SK-N-SH (cell line): ENCODE results near the gene MRPL49. TPM values are rescaled to one million over a fixed set of nuclear protein-coding genes. Genes with fewer than 3 reads are reported as not detected.

Experiments used
- CTCF ChIA-PET: fragments of 300-600, 350-600 bp; formaldehyde crosslinking; extraction: SDS; loops from one replicate; lab custom pipeline; 2021; lab: Yijun Ruan, JAX
- POLR2A ChIA-PET: fragments of 350-600 bp; sonication (Branson Sonifier 250); formaldehyde crosslinking; extraction: SDS; loops from one replicate; lab custom pipeline; 2020; ENCODE audit warnings: antibody characterized with exemption, inconsistent platforms; lab: Yijun Ruan, JAX
- DNase-seq: peaks from one replicate; pipeline ENCODE4 v3.0.0; 2012
- H2AFZ ChIP-seq: fragments of 200-600 bp; sonication (generic); 2 replicates; pipeline ENCODE4 v1.8.1; 2016; ENCODE audit warnings: antibody characterized with exemption, mild to moderate bottlenecking, low read depth
- H3F3A ChIP-seq: fragments of 200-600 bp; sonication (generic); replicated peaks from 2 replicates; pipeline ENCODE3; 2016; ENCODE audit warnings: antibody characterized with exemption, mild to moderate bottlenecking; ENCODE audit not compliant: insufficient read depth
- H3K27ac ChIP-seq, 2 experiments: fragments of 200-500 bp in 1 of 2; fragments of 200-600 bp in 1 of 2; sonication (Bioruptor generic) in 1 of 2; sonication (generic), shearing (Covaris generic) in 1 of 2; 2 replicates each; pipeline versions ENCODE4 v1.5.1 to v1.6.1; 2014 to 2016; ENCODE audit warnings: low read depth in 2 of 2, inconsistent platforms in 1 of 2, low read length in 1 of 2, mild to moderate bottlenecking in 1 of 2, mixed read lengths in 1 of 2
- H3K27me3 ChIP-seq: fragments of 200-600 bp; sonication (generic), shearing (Covaris generic); 2 replicates; pipeline ENCODE4 v1.6.1; 2016; ENCODE audit warnings: mixed run types; ENCODE audit not compliant: insufficient read depth
- H3K36me3 ChIP-seq, 2 experiments: fragments of 200-500 bp in 1 of 2; fragments of 200-600 bp in 1 of 2; sonication (Bioruptor generic) in 1 of 2; sonication (generic) in 1 of 2; replicated peaks in 1 of 2; 2 replicates each; pipeline versions ENCODE3 to v1.5.1; 2014 to 2016; ENCODE audit warnings: low read length in 1 of 2, mild to moderate bottlenecking in 1 of 2; ENCODE audit not compliant: insufficient read depth in 2 of 2, control insufficient read depth in 1 of 2
- H3K4me1 ChIP-seq, 2 experiments: fragments of 200-500 bp in 1 of 2; fragments of 200-600 bp in 1 of 2; sonication (Bioruptor generic) in 1 of 2; sonication (generic), shearing (Covaris generic) in 1 of 2; 2 replicates each; pipeline versions ENCODE4 v1.5.1 to v1.6.1; 2014 to 2016; ENCODE audit warnings: low read depth in 1 of 2, low read length in 1 of 2, mixed run types in 1 of 2; ENCODE audit not compliant: insufficient read depth in 2 of 2, control insufficient read depth in 1 of 2
- H3K4me2 ChIP-seq: fragments of 200-600 bp; sonication (generic), shearing (Covaris generic); 2 replicates; pipeline ENCODE4 v1.6.1; 2017; ENCODE audit warnings: mixed run types
- H3K4me3 ChIP-seq, 2 experiments: fragments of 200-500 bp in 1 of 2; fragments of 200-600 bp in 1 of 2; sonication (Bioruptor generic) in 1 of 2; sonication (generic), shearing (Covaris generic) in 1 of 2; 2 replicates each; pipeline versions ENCODE4 v1.5.1 to v1.8.1; 2014 to 2016; ENCODE audit warnings: low read depth in 2 of 2, inconsistent platforms in 1 of 2, low read length in 1 of 2, mild to moderate bottlenecking in 1 of 2, mixed read lengths in 1 of 2, moderate library complexity in 1 of 2
- H3K79me2 ChIP-seq: fragments of 200-600 bp; sonication (generic); 2 replicates; pipeline ENCODE4 v1.8.1; 2017; ENCODE audit warnings: mild to moderate bottlenecking; ENCODE audit not compliant: insufficient read depth
- H3K9ac ChIP-seq: fragments of 200-600 bp; sonication (generic); 2 replicates; pipeline ENCODE4 v1.6.1; 2017; ENCODE audit warnings: mixed run types
- H3K9me2 ChIP-seq: fragments of 200-600 bp; sonication (generic); 2 replicates; pipeline ENCODE4 v1.6.1; 2017; ENCODE audit warnings: mixed run types
- H3K9me3 ChIP-seq: fragments of 200-600 bp; sonication (generic); 2 replicates; pipeline ENCODE4 v1.6.1; 2017; ENCODE audit warnings: mixed run types, mild to moderate bottlenecking, moderate library complexity
- H4K20me1 ChIP-seq: fragments of 200-600 bp; sonication (generic); 2 replicates; pipeline ENCODE4 v1.6.1; 2017; ENCODE audit warnings: mild to moderate bottlenecking, mixed run types; ENCODE audit not compliant: insufficient read depth
- CHD2 ChIP-seq: fragments of 150-350 bp; IDR thresholded peaks from 2 replicates; pipeline ENCODE4 v1.6.1; 2018; ENCODE audit warnings: low read length; ENCODE audit not compliant: partially characterized antibody
- CTCF ChIP-seq: fragments of 200-600 bp; sonication (generic); IDR thresholded peaks from 2 replicates; pipeline ENCODE4 v1.6.1; 2017; ENCODE audit warnings: antibody characterized with exemption, mild to moderate bottlenecking, moderate library complexity
- EZH2phosphoT487 ChIP-seq: fragments of 200-600 bp; sonication (generic); IDR thresholded peaks from 2 replicates; pipeline ENCODE4 v1.6.1; 2017; ENCODE audit warnings: low read depth, mixed run types, mild to moderate bottlenecking, antibody characterized with exemption, moderate library complexity, borderline replicate concordance
- FOXJ3 ChIP-seq: sonication (generic); formaldehyde crosslinking; IDR thresholded peaks from 2 replicates; pipeline ENCODE4 v1.5.1; 2020; ENCODE audit warnings: mild to moderate bottlenecking, missing genetic modification reagents
- FOXM1 ChIP-seq: IDR thresholded peaks from 2 replicates; pipeline ENCODE4 v1.4.0; 2012; ENCODE audit warnings: low read depth, mild to moderate bottlenecking
- JUND ChIP-seq: IDR thresholded peaks from 2 replicates; pipeline ENCODE4 v1.4.0; 2012
- MAX ChIP-seq: IDR thresholded peaks from 2 replicates; pipeline ENCODE4 v1.4.0; 2012; ENCODE audit warnings: low read depth
- MEF2A ChIP-seq: IDR thresholded peaks from 2 replicates; pipeline ENCODE4 v1.4.0; 2012; ENCODE audit warnings: low read depth, borderline replicate concordance
- NRF1 ChIP-seq: IDR thresholded peaks from 2 replicates; pipeline ENCODE4 v1.6.1; 2012; ENCODE audit warnings: low read depth, mild to moderate bottlenecking, low read length
- POLR2AphosphoS5 ChIP-seq: IDR thresholded peaks from 2 replicates; pipeline ENCODE4 v1.6.1; 2012; ENCODE audit warnings: low read depth, low read length
- RAD21 ChIP-seq: IDR thresholded peaks from 2 replicates; pipeline ENCODE4 v1.6.1; 2012; ENCODE audit warnings: mild to moderate bottlenecking, low read length
- RCOR1 ChIP-seq: fragments of 150-350 bp; IDR thresholded peaks from 2 replicates; pipeline ENCODE4 v1.6.1; 2017; ENCODE audit warnings: antibody characterized with exemption, low read length
- RFX5 ChIP-seq: IDR thresholded peaks from 2 replicates; pipeline ENCODE4 v1.6.1; 2012; ENCODE audit warnings: mild to moderate bottlenecking, improper control_type of control experiment, low read length
- SIN3A ChIP-seq: IDR thresholded peaks from 2 replicates; pipeline ENCODE4 v1.6.1; 2012; ENCODE audit warnings: low read depth, mild to moderate bottlenecking, low read length, moderate library complexity, borderline replicate concordance
- SMC3 ChIP-seq: IDR thresholded peaks from 2 replicates; pipeline ENCODE4 v1.6.1; 2012; ENCODE audit warnings: low read depth, low read length, improper control_type of control experiment
- TCF12 ChIP-seq: IDR thresholded peaks from 2 replicates; pipeline ENCODE4 v1.4.0; 2012
- YY1 ChIP-seq: IDR thresholded peaks from 2 replicates; pipeline ENCODE4 v1.4.0; 2012; ENCODE audit warnings: low read depth, mild to moderate bottlenecking
- WGBS: methylation state at CpG from one replicate; pipeline ENCODE4 v1.1.6; 2017; ENCODE audit warnings: low lambda C conversion rate; 5-methylcytosine and 5-hydroxymethylcytosine counted together
- polyA plus RNA-seq, 3 experiments: library from polyadenylated mRNA; depleted of rRNA; stranded (reverse); fragments of >200 nt; gene quantifications; 2 replicates each; pipeline ENCODE4 v1.2.3, GENCODE V29; 2012
- TF ChIP-seq, protein P1 (sequence below): IDR thresholded peaks from 2 replicates; pipeline ENCODE4; 2012
- TF ChIP-seq, protein P2 (sequence below): IDR thresholded peaks from 2 replicates; pipeline ENCODE4 v1.4.0; 2012; ENCODE audit warnings: low read depth, borderline replicate concordance

MRPL49 gene
- polyA plus RNA-seq, 1 of the 3 experiments (the other 2 are of a cell fraction) = 56.7 TPM

- Histone ChIP-seq H2AFZ (0 out of 2 replicates have a peak overlapping the region, but pooled peaks have one; percentile 25), H3K36me3 (peaks cover 14 to 39% of the 10 kb centered on the region in 2 experiments), H3K4me2 (peak overlapping the region; percentile 83), H3K27me3 (no peaks in the 10 kb centered on the region), H3K9me2 (no peaks in the 10 kb centered on the region), H3F3A (no peaks in the 10 kb centered on the region), H3K79me2 (peaks cover 58% of the 10 kb centered on the region), H4K20me1 (no peaks in the 10 kb centered on the region), H3K27ac (peak overlapping the region; percentile 88 to 93; a peak in 3 of 4 replicates), H3K4me3 (peak overlapping the region; percentile 87 to 92), H3K9me3 (no peaks in the 10 kb centered on the region), H3K4me1 (peaks cover 8 to 20% of the 10 kb centered on the region in 2 experiments), H3K9ac (peak overlapping the region; percentile 89)
- ChIA-PET POLR2A (no interaction called here), CTCF (interaction anchor here (0.9 to 1.6 kb wide), 4 partner anchors 27 to 222 kb away, joined by 3 to 6 read pairs (median 4); partner anchors contain the start of genes ARL2 and TM7SF2)
- 25% methylated on average over 17 of the region's 23 CpGs for WGBS
- DNase-seq = no peak
- no peak for TF ChIP-seq CHD2
- TF ChIP-seq RFX5 = no peak
- no peak for TF ChIP-seq EZH2phosphoT487
- no peak for TF ChIP-seq RCOR1
- TF ChIP-seq RAD21 = no peak
- TF ChIP-seq POLR2AphosphoS5 = no peak
- TF ChIP-seq NRF1 = no peak
- TF ChIP-seq YY1 = no peak
- no peak for TF ChIP-seq JUND
Observed at GRCh38 chr11:65084598-65085375, 37.3 kb upstream of the MRPL49 start.

DNA sequence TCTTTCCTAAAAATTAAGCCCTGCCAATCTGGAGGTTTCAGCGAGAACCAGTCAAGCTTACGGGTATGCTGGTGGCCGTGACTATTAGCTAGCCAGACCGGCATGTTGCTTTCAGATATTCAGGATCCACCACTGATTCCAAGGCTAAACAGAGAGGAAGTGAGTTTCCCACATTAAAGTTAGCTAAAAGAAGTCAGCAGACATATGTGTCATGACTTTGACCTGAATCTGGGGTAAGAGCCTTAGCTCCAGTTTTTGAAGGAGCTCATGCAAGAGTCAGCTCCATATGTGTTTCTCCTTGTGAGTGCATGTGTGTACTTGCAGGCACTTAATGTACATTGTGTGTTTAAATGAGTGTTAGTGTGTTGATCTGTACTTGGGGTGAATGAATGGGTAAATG is 36.7 kb upstream of the MRPL49 start:
- Histone ChIP-seq H3K27ac (no peak overlapping the region), H4K20me1 (no peaks in the 10 kb centered on the region), H3K27me3 (no peaks in the 10 kb centered on the region), H3K9me2 (no peaks in the 10 kb centered on the region), H3K4me2 (peak overlapping the region; percentile 83), H3K79me2 (peaks cover 52% of the 10 kb centered on the region), H3F3A (no peaks in the 10 kb centered on the region), H3K4me3 (peak overlapping the region; percentile 87 to 92; a peak in 2 of 4 replicates), H2AFZ (no peak overlapping the region), H3K9ac (peak overlapping the region; percentile 89; the same call in 1 of the 2 replicates), H3K4me1 (peaks cover 8 to 20% of the 10 kb centered on the region in 2 experiments), H3K36me3 (peaks cover 11 to 39% of the 10 kb centered on the region in 2 experiments), H3K9me3 (no peaks in the 10 kb centered on the region)
- no peak for DNase-seq
- WGBS = 100% methylated on average over 4 of the region's 4 CpGs
- ChIA-PET POLR2A (interaction anchor here (1.6 kb wide), 1 partner anchor 49 kb away, joined by 4 read pairs; the partner anchor contains the start of gene SYVN1), CTCF (interaction anchor here (0.6 to 1.6 kb wide), 5 partner anchors 9 to 222 kb away, joined by 3 to 6 read pairs (median 3); partner anchors contain the start of genes ARL2 and TM7SF2)
- TF ChIP-seq MAX = no peak
- TF ChIP-seq, protein P1, sequence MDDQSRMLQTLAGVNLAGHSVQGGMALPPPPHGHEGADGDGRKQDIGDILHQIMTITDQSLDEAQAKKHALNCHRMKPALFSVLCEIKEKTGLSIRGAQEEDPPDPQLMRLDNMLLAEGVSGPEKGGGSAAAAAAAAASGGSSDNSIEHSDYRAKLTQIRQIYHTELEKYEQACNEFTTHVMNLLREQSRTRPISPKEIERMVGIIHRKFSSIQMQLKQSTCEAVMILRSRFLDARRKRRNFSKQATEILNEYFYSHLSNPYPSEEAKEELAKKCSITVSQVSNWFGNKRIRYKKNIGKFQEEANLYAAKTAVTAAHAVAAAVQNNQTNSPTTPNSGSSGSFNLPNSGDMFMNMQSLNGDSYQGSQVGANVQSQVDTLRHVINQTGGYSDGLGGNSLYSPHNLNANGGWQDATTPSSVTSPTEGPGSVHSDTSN = no peak
- TF ChIP-seq, protein P2, sequence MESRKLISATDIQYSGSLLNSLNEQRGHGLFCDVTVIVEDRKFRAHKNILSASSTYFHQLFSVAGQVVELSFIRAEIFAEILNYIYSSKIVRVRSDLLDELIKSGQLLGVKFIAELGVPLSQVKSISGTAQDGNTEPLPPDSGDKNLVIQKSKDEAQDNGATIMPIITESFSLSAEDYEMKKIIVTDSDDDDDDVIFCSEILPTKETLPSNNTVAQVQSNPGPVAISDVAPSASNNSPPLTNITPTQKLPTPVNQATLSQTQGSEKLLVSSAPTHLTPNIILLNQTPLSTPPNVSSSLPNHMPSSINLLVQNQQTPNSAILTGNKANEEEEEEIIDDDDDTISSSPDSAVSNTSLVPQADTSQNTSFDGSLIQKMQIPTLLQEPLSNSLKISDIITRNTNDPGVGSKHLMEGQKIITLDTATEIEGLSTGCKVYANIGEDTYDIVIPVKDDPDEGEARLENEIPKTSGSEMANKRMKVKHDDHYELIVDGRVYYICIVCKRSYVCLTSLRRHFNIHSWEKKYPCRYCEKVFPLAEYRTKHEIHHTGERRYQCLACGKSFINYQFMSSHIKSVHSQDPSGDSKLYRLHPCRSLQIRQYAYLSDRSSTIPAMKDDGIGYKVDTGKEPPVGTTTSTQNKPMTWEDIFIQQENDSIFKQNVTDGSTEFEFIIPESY = no peak
- TF ChIP-seq FOXM1 = no peak
- no peak for TF ChIP-seq CTCF
- TF ChIP-seq SIN3A = no peak
- TF ChIP-seq FOXJ3 = no peak
- no peak for TF ChIP-seq TCF12
- no peak for TF ChIP-seq MEF2A
- no peak for TF ChIP-seq SMC3
